Psoas muscle (tissue), 8 donors: ENCODE data around the gene AMN. TPM values are rescaled to one million over a fixed set of nuclear protein-coding genes. Genes with fewer than 3 reads are reported as not detected.
A peak's percentile ranks its signal among the peaks of the same experiment; 100 is the strongest.
"Not testable (repeated sequence)": the region's sequence is repeated elsewhere in the genome, so short reads cannot be mapped to it uniquely, and the experiment has no call there.

Experiments
- ATAC-seq, 4 donors: fragments of 200-7000 bp; cut with Tn5 transposase; one replicate each; pipeline ENCODE4 v1.9.1; 2020; ENCODE audit warnings: moderate library complexity in 3 of 4, mild to moderate bottlenecking in 2 of 4
- DNase-seq, 2 donors: peaks; one replicate each; pipeline ENCODE4 v3.0.0-alpha.2; 2020
- H3K27ac ChIP-seq: fragments of 200-600 bp; one replicate; pipeline ENCODE4 v1.8.0; 2022
- H3K27me3 ChIP-seq, 3 donors: fragments of 200-600 bp in 1 of 3; one replicate each; pipeline versions ENCODE4 v1.6.1 to v1.8.0; 2013 to 2022; ENCODE audit warnings: low read length in 2 of 3, mild to moderate bottlenecking in 2 of 3, moderate library complexity in 1 of 3; ENCODE audit not compliant: insufficient read depth in 3 of 3
- H3K36me3 ChIP-seq, 2 donors: fragments of 200-600 bp in 1 of 2; one replicate each; pipeline versions ENCODE4 v1.6.1 to v1.8.0; 2013 to 2022; ENCODE audit warnings: low read depth in 1 of 2, mild to moderate bottlenecking in 1 of 2, moderate library complexity in 1 of 2; ENCODE audit not compliant: insufficient read depth in 1 of 2
- H3K4me1 ChIP-seq: fragments of 200-600 bp; one replicate; pipeline ENCODE4 v1.8.0; 2022
- H3K4me3 ChIP-seq: fragments of 200-600 bp; one replicate; pipeline ENCODE4 v1.8.0; 2022; ENCODE audit warnings: mild to moderate bottlenecking
- H3K9me3 ChIP-seq: fragments of 200-600 bp; one replicate; pipeline ENCODE4 v1.8.0; 2022
- WGBS, 3 donors: extraction: QIAGEN DNeasy Blood & Tissue Kit; methylation state at CpG; one replicate each; pipeline versions ENCODE4 v1.1.6 to v1.1.7; 2013; 5-methylcytosine and 5-hydroxymethylcytosine counted together
- intact Hi-C, 2 donors: fragments of 100-400 bp; cut with DNase I; formaldehyde crosslinking; loops; one replicate each; pipeline versions ENCODE4 v1.11.0 to v1.14.2; 2022
- long read RNA-seq, 2 donors: library from polyadenylated mRNA; unstranded; transcript quantifications; one replicate each; pipeline ENCODE4 v2.0.0, GENCODE V29; 2021
- polyA plus RNA-seq, 3 donors: library from polyadenylated mRNA; stranded (reverse); fragments of 200-250 nt; gene quantifications; one replicate each; pipeline ENCODE4 v1.2.3, GENCODE V29; 2013
- total RNA-seq, 4 donors: library from RNA; stranded (reverse); fragmentation: NEBNext Ultra II Directional in 2 of 4; extraction: Animal tissue kit (Norgen Biotek cat#: 25700) in 2 of 4; gene quantifications; one replicate each; pipeline versions ENCODE4 v1.2.1 to v1.2.4, GENCODE V29; 2021 to 2023
- TF ChIP-seq, protein P1 (sequence below): fragments of 200-600 bp; IDR thresholded peaks from one replicate; pipeline ENCODE4 v1.8.0; 2022; ENCODE audit warnings: antibody characterized with exemption
- donor health status: healthy with polysubstance abuse.
- donor health status: DM: no; HTN: no; CAD: no; lungs with moderate emphysema.
- donor health status: Bipolar disorder and iron deficiency.
- donor health status: healthy.
- donor health status: DM: yes; HTN: yes; CAD: no.
- donor health status: DM: no; HTN: no; CAD: no.
- donor health status: DM: no; HTN: no; CAD: no.
- donor health status: DM: yes; HTN: yes; CAD: no.

AMN gene
- total RNA-seq (not detected), polyA plus RNA-seq (under 1 TPM; 0.18 to 0.19 (median 0.18) TPM)
- long read RNA-seq, donor 1 = 0 reads
- long read RNA-seq, donor 2 = 0 reads

DNA sequence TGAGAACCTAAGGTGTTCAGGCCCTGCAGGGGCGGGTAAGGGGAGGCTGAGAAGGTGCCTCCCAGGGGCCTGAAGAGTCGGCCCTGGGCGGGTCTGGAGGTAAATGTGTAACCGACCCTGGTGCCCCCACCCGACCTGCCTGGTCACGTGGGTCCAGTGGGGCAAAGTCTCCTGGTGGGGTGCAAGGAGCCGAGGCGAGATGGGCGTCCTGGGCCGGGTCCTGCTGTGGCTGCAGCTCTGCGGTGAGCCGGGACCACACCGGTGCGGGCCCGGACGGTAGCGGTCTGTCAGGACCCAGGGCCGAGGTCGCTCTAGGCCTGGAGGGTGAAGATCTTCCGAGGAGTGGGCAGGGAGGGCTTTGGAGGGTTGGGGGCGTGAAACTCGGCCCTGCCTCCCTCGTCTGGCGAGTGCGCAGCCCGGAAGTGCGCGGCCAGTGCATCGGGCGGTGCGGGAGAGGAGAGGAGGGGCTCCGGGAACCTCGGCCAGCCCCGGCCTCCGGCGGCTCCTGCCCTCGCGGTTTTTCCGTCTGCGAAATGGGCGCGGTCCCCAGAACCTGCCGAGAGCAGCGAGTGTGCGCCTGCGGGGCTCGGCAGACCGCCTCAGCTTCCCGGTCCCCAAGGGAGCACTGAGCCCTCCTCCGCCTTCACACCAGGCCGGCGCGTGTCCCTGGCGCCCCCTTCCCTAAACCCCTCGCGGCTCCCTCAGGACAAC, at the start of gene AMN:
TSS of gene AMN (plus strand) at position 174 of the 711 bp plus-strand sequence. CDS start at position 200, 26 bp downstream.
- peaks cover 0 to 56% (median 10%) of the 10 kb centered on the region in 3 donors for H3K27me3 ChIP-seq
- no peak for DNase-seq
- no peaks in the 10 kb centered on the region for H3K4me1 ChIP-seq
- no peaks in the 10 kb centered on the region for H3K9me3 ChIP-seq
- TF ChIP-seq, protein P1, sequence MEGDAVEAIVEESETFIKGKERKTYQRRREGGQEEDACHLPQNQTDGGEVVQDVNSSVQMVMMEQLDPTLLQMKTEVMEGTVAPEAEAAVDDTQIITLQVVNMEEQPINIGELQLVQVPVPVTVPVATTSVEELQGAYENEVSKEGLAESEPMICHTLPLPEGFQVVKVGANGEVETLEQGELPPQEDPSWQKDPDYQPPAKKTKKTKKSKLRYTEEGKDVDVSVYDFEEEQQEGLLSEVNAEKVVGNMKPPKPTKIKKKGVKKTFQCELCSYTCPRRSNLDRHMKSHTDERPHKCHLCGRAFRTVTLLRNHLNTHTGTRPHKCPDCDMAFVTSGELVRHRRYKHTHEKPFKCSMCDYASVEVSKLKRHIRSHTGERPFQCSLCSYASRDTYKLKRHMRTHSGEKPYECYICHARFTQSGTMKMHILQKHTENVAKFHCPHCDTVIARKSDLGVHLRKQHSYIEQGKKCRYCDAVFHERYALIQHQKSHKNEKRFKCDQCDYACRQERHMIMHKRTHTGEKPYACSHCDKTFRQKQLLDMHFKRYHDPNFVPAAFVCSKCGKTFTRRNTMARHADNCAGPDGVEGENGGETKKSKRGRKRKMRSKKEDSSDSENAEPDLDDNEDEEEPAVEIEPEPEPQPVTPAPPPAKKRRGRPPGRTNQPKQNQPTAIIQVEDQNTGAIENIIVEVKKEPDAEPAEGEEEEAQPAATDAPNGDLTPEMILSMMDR = no peak
- no peak within 1 kb of the TSS for H3K27ac ChIP-seq
- WGBS, 3 donors = 7 to 16% (median 12%) methylated on average over 27 to 56 of the region's 56 CpGs
- intact Hi-C loops = no loop called here
- peak within 1 kb of the TSS; percentile 43 for H3K4me3 ChIP-seq
- H3K36me3 ChIP-seq = no peaks in the 10 kb centered on the region
- peak in 1 of 4 donors; percentile 14 for ATAC-seq

DNA sequence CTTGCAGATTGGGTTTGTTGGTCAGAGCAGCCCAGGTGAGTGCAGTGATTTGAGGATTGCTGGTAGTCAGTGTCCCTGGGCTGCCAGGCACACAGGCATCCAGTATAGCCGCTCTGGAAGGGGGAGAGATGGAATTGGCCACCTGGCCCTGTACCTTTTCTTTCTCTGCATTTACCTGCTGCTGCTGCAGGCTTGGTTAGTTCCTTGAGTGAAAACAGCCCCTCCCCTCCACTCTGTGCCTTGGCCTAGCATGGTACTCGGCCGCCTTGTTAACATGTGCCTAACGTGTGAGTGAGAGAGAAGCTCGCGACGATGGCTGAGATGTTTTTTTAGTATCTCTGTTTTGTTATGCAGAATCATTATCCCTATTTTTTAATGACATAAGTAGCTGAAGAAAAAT, 49.3 kb upstream of the AMN start:
- TF ChIP-seq, protein P1 = no peak
- Histone ChIP-seq H3K27me3 (no peaks in the 10 kb centered on the region), H3K4me3 (no peak overlapping the region), H3K9me3 (no peaks in the 10 kb centered on the region), H3K27ac (no peak overlapping the region), H3K36me3 (peaks cover 0 to 56% of the 10 kb centered on the region in 2 donors), H3K4me1 (no peaks in the 10 kb centered on the region)
- DNase-seq (no peak), ATAC-seq (no peak)
- intact Hi-C loops = no loop called here
- WGBS, 3 donors = 95 to 96% (median 96%) methylated on average over 7 of the region's 7 CpGs

DNA sequence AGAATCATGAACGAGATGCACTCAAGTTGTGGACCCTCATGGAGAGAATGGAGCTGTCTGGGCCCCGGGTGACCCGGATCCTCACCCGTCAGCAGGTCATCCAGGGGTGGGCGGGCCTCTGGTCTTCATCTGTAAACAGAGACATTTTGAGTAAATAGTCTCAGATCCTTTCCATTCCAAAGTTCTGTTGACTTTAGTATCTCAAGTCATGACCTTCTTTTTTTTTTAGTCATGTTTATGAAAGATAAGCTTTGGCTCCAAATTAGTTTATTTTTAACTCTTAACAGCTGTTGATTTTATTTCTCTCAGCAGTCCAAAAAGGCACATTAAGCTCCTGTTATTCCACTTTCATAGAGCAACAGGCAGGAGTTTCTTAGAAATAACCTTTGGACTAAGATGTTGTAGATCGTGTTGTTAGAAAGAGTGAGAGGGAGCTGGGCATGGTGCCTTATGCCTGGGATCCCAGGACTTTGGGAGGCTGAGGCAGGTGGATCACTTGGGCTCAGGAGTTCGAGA, 48.9 kb upstream of the AMN start:
- Histone ChIP-seq H3K9me3 (no peaks in the 10 kb centered on the region), H3K27ac (no peak overlapping the region), H3K4me3 (no peak overlapping the region), H3K4me1 (no peaks in the 10 kb centered on the region), H3K36me3 (peaks cover 0 to 56% of the 10 kb centered on the region in 2 donors), H3K27me3 (no peaks in the 10 kb centered on the region)
- intact Hi-C loops = no loop called here
- ATAC-seq (no peak), DNase-seq (no peak)
- TF ChIP-seq, protein P1 = no peak
- 84 to 90% (median 89%) methylated on average over 7 of the region's 7 CpGs for WGBS, 3 donors

DNA sequence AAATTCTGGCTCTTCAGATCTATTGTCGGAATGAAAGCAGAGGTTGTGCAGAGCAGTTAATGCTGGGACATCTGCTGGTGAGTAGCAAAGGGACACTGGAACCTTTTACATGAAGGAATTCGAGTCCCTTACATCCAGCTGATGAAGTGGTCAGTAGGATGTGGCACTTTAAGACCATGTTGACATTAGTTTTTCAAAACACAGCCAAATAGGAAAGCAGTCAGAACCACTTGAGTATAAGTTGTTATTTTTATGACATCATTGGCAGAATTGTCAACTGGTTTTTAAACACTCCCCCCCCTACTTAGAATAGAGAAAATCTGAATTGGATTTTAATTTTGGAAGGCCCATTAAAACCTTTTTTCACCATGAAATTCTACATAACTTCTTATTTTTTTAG, 46.8 kb upstream of the AMN start:
- Histone ChIP-seq H3K4me1 (no peaks in the 10 kb centered on the region), H3K9me3 (no peaks in the 10 kb centered on the region), H3K36me3 (peaks cover 0 to 48% of the 10 kb centered on the region in 2 donors), H3K27me3 (no peaks in the 10 kb centered on the region), H3K4me3 (no peak overlapping the region), H3K27ac (no peak overlapping the region)
- TF ChIP-seq, protein P1 = no peak
- no peak for DNase-seq
- ATAC-seq = no peak
- intact Hi-C loops = loop anchor here in 1 of 2 donors (5.0 kb wide), 1 partner anchor 53 kb away; no protein-coding TSS in a partner anchor
- 79 to 85% (median 80%) methylated on average over 2 of the region's 2 CpGs for WGBS, 3 donors

DNA sequence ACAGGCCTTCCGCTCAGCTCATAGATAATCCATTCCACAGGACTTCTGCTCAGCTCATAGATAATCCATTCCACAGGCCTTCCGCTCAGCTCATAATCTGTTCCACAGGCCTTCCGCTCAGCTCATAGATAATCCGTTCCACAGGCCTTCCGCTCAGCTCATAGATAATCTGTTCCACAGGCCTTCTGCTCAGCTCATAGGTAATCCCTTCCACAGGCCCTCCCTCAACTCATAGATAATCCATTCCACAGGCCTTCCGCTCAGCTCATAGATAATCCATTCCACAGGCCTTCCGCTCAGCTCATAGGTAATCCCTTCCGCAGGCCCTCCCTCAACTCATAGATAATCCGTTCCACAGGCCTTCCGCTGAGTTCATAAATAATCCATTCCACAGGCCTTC, 45.0 kb upstream of the AMN start:
- not testable (repeated sequence) for H3K27ac ChIP-seq, ATAC-seq, H3K4me3 ChIP-seq, H3K9me3 ChIP-seq, H3K27me3 ChIP-seq, H3K4me1 ChIP-seq, DNase-seq
- WGBS, 3 donors = 95 to 98% (median 98%) methylated on average over 10 of the region's 10 CpGs
- H3K36me3 ChIP-seq = peaks cover 0 to 36% of the 10 kb centered on the region in 2 donors
- intact Hi-C loops = loop anchor here in 1 of 2 donors (5.0 kb wide), 1 partner anchor 55 kb away; no protein-coding TSS in a partner anchor
